Stimulated activated naive CD8-positive, alpha-beta T cell treated with anti-CD3 and anti-CD28 coated beads, Interleukin-15, amount 100 ng/mL, for 72 hours (primary cell): Measurements from ENCODE around the gene FZD7.

Source experiments
- ATAC-seq: fragments of 150-1000 bp; cut with Tn5 transposase; 2 replicates; pipeline ENCODE4 v1.10.0; 2021; ENCODE audit warnings: mild to moderate bottlenecking, moderate library complexity
- DNase-seq, 2 donors: peaks; one replicate each; pipeline ENCODE4 v3.0.0; 2021 to 2022
- H3K27ac Mint-ChIP-seq, 2 donors: one replicate each; pipeline ENCODE4 v1.8.0; 2022; ENCODE audit warnings: mild to moderate bottlenecking in 2 of 2, mixed read lengths in 2 of 2, moderate library complexity in 2 of 2
- H3K27me3 Mint-ChIP-seq: one replicate; pipeline ENCODE4 v1.8.0; 2022; ENCODE audit warnings: mixed read lengths
- H3K4me1 Mint-ChIP-seq: one replicate; pipeline ENCODE4 v1.8.0; 2022; ENCODE audit warnings: mild to moderate bottlenecking, mixed read lengths
- H3K4me3 Mint-ChIP-seq, 2 donors: one replicate each; pipeline ENCODE4 v1.8.0; 2022; ENCODE audit warnings: mild to moderate bottlenecking in 2 of 2, mixed read lengths in 2 of 2, moderate library complexity in 1 of 2
- H3K9me3 Mint-ChIP-seq, 2 donors: one replicate each; pipeline ENCODE4 v1.8.0; 2022; ENCODE audit warnings: mixed read lengths in 2 of 2

Gene FZD7

DNA sequence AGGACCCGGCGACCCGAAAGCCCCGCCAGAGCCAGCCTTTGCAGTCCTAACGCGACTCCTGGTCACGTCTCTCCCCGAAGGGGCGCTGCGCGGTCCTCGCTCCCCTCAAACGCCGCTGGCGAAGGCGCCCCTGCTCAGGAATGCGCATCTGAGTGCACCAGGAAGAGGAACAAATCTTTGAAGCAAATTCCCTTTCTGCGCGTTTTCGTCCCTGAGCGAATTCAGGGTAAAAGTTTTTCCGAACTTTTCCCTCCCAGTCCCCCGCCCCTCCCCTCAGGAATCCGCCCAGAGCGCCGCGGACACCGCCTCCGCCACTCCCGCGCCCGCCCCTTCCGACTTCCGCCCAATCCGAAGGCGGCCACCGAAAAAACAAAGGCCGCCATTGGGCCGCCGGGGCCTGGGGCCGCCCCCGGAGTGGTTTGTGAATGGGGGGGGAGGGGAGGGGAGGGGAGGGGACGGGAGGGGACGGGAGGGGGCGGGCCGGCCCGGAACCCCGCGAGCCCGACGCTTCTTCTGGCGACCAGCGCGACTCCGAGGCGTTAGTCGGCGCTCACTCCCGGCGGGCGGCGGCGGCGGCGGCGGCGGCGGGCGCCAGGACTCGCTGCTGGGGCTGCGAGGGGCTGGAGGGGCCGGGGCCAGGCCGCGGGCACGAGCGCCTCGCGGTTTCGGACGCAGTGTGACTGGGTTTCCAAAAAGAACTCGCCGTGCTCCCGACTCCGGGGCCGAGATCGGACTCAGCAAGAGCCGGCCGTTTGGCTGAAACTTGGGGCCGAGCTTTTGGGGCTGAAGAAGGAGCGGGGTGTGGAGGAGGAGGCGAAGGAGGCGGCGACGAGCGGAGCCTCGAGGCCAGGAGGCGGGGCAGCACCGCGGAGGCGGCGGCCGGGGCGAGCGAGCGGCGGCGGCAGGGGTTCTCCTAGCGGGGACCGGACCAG lies at the start of gene FZD7:
Gene FZD7, plus strand, starts transcription at position 539 of the 932 bp plus-strand sequence. CDS start 793 bp downstream, outside the sequence.
- ATAC-seq (peak; percentile 79), DNase-seq (peak; percentile 82 to 87)
- peak within 1 kb of the TSS; percentile 84 to 93 for H3K4me3 Mint-ChIP-seq
- H3K9me3 Mint-ChIP-seq, result no peaks in the 10 kb centered on the region
- H3K4me1 Mint-ChIP-seq, result peaks cover 11% of the 10 kb centered on the region
- H3K27ac Mint-ChIP-seq, result no peak within 1 kb of the TSS
- peaks cover 25% of the 10 kb centered on the region for H3K27me3 Mint-ChIP-seq

DNA sequence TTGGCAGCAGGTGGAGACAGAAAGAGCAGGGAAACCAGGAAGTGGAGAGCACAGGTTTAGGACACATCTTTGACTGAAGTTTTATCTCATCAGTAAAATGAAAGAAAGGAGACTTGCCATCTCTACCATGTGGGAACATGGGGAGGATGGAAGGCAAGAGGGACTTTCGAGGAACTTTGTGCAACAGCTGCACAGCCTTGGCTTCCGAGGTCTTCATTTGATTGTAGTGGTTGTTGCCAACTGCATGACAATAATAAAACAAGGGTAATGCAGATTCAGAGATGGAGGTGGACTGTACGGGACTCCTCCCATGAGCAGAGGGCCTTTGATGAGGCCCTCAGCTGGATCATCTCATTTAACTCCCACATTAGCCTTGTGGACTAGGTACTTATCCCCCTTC lies 49.3 kb upstream of the FZD7 start:
- DNase-seq (no peak), ATAC-seq (no peak)
- H3K27ac Mint-ChIP-seq, result no peak overlapping the region
- peaks cover 12% of the 10 kb centered on the region for H3K4me1 Mint-ChIP-seq
- no peaks in the 10 kb centered on the region for H3K9me3 Mint-ChIP-seq
- H3K27me3 Mint-ChIP-seq, result no peaks in the 10 kb centered on the region
- H3K4me3 Mint-ChIP-seq, result no peak overlapping the region

DNA sequence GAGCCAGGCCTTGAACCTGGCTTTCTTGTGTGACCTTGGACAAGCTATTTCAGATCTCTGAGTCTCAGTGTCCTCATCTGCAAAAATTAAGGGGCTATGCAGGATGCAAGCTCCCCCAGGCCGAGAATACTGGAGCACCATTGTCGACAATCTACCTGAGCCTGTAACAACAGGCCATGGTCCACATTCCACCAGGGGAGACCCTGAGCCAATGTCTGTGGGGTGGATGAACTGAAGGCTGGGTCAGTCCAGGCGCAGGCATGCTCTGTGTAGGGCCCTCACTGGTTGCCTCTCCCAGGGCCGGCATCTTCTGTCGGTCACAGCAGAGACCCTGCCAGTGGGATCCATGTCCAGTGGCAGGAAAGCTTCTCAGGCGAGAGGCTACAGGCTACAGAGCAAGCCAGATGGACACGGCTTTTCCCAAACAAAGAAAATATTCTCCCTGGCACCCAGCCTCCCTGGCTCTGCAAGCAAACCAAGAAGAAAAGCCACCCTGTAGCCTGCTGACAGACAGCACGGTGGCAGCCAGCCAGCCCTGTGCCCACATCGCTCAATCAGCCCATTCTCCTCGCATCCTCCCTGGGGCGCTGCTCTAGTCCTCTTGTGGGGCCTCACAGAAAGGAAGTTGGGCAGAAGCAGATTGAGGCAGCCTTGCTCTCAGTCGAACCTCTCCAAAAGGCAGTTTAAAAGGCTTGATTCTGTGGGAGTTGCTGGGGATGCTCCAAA lies 48.7 kb upstream of the FZD7 start:
- DNase-seq, result peak in 1 of 2 donors; percentile 20
- H3K4me3 Mint-ChIP-seq, result no peak overlapping the region
- peak; percentile 73 for ATAC-seq
- peaks cover 12% of the 10 kb centered on the region for H3K4me1 Mint-ChIP-seq
- no peaks in the 10 kb centered on the region for H3K27me3 Mint-ChIP-seq
- H3K27ac Mint-ChIP-seq, result peak overlapping the region in 1 of 2 donors; percentile 83
- no peaks in the 10 kb centered on the region for H3K9me3 Mint-ChIP-seq

DNA sequence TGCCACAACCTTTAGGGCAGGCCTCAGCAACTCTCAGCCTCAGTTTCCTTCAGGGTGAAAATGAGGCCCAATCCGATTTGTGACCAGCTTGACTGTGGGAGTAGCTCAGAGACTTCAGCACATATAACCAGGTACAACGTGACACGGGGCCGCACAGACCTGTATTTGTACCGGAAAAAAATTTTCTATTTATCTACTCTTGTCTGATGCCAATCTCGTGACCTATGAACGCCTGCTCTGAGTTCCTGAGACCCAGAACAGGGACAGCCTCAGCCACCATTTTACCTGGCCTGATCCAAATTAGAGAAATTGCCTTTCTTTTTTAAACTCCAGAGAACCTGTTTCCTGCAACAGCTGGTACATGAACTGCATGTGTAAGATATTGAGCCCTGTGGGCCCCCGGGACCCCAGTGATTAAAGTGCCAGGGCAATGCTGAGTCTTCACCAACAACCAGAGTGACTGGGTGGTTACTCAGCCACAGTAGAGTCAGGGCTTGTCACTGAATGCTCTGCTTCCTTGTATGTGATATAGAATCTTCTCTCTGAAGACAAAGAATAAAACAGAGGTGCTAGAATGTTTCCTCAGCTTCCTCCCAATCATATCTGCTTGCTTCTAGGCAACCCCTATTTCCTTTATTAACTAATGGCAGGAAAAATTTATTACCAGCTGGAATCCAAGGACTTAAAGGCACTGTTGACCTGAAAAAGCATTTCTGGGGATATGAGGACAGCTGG lies 47.8 kb upstream of the FZD7 start:
- no peak for DNase-seq
- no peak for ATAC-seq

DNA sequence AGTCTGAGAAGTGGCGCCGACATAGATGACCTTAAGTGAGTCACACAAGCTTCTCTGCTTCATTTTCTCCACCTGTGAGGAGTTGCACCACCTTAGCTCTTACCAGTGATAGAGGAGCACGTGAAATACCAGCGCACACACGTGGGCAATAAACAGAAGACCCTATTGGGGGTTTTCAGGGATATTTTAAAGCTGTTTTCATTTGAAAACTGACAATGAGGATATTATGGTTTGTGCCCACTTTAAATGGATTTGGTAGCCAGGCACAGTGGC lies 47.3 kb upstream of the FZD7 start:
- no peak overlapping the region for H3K27ac Mint-ChIP-seq
- DNase-seq (no peak), ATAC-seq (no peak)
- no peaks in the 10 kb centered on the region for H3K27me3 Mint-ChIP-seq
- no peaks in the 10 kb centered on the region for H3K9me3 Mint-ChIP-seq
- H3K4me1 Mint-ChIP-seq, result peaks cover 12% of the 10 kb centered on the region
- no peak overlapping the region for H3K4me3 Mint-ChIP-seq

More for the DNA sequence above, 47.8 kb upstream of the FZD7 start:
- H3K27me3 Mint-ChIP-seq, result no peaks in the 10 kb centered on the region
- H3K4me3 Mint-ChIP-seq, result no peak overlapping the region
- H3K27ac Mint-ChIP-seq, result peak overlapping the region in 1 of 2 donors; percentile 12
- peaks cover 12% of the 10 kb centered on the region for H3K4me1 Mint-ChIP-seq
- no peaks in the 10 kb centered on the region for H3K9me3 Mint-ChIP-seq

DNA sequence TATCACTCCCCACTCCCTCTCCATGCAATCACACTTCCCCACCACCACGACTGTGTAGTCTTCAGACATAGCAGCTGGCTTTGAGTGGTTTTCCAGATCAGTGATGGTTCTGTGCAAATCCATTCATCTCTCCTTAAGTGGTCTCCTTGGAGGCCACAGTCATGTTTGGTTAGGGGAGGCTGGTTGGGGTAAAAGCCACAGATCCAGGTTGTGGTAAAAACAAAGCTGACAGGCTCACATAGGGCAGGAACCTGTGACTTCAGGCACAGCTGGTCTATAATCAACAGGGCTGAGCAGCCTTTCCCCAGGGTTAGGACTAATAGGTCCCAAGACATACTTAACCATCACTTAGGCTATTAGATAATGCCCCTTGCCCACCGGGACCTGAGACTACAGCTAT lies 46.2 kb upstream of the FZD7 start:
- Mint-ChIP-seq H3K27me3 (no peaks in the 10 kb centered on the region), H3K9me3 (no peaks in the 10 kb centered on the region), H3K4me1 (peaks cover 12% of the 10 kb centered on the region), H3K4me3 (no peak overlapping the region), H3K27ac (no peak overlapping the region)
- peak; percentile 33 for ATAC-seq
- no peak for DNase-seq

DNA sequence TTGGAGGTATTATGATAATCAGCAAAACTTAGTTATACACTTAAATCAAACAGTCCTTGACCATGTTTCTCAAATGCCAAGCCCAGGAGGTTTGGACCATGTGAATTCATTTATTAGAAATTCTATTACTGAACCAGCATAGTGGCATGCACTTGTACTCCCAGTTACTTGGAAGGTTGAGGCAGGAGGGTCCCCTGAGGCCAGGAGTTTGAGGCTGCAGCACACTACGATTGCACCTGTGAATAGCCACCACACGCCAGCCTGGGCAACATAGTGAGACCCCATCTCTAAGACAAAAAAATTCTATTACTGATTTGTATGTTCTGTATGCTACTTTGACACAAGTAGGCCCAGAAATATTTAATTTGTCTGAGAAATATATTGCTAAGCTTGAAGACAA lies 43.6 kb upstream of the FZD7 start:
- peaks cover 9% of the 10 kb centered on the region for H3K4me1 Mint-ChIP-seq
- ATAC-seq, result no peak
- no peak overlapping the region for H3K27ac Mint-ChIP-seq
- no peaks in the 10 kb centered on the region for H3K27me3 Mint-ChIP-seq
- no peak overlapping the region for H3K4me3 Mint-ChIP-seq
- H3K9me3 Mint-ChIP-seq, result no peaks in the 10 kb centered on the region
- DNase-seq, result no peak

DNA sequence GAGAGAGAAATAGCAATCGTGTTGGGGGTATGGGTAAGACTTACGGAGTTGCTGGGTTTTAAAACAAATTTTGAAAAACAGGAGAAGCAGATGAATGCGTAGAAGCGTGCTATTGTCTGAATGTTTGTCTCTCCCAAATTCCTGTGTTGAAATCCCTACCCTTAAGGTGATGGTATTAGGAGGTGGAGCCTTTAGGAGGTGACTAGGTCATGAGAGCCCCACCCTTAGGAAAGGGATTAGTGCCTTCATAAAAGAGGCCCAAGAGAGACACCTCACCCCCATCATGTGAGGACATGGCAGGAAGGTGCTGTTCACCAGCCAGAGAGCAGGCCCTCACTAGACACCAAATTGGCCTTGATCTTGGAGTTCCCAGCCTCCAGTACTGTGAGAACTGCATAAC lies 40.7 kb upstream of the FZD7 start:
- Mint-ChIP-seq H3K27ac (no peak overlapping the region), H3K27me3 (peaks cover 10% of the 10 kb centered on the region), H3K4me3 (no peak overlapping the region), H3K4me1 (no peaks in the 10 kb centered on the region), H3K9me3 (no peaks in the 10 kb centered on the region)
- DNase-seq, result no peak
- no peak for ATAC-seq

DNA sequence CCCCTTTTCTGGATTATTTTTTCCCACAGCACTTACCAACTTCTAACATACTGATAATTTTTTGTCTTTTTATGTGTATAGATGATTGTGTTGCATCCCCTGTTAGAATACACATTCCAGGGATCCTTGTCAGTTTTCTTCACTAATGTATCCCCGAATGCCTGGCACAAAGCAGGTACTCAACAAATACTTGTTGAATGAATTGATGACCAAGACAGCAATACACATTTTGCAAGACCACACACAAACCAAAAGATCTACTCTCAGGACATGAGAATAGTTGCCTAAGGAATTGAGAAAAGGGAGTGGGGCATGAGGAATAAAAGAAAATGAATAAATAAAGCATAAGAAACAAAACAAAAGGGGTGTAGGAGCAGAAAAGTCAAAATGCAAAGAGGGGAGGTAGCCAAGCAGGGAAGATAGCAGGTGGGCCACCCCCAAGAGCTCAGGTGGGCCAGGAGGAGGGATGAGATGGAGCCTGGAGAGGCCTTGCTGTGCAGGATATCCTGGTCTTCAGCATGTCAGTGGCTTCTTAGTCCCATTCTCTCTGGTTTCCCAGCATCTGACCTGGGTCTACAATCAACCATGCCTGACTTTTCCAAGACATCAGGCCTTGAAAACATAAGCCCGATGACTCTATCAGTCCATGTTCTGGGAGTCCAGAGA lies 38.5 kb upstream of the FZD7 start:
- no peaks in the 10 kb centered on the region for H3K4me1 Mint-ChIP-seq
- H3K27me3 Mint-ChIP-seq, result peaks cover 17% of the 10 kb centered on the region

DNA sequence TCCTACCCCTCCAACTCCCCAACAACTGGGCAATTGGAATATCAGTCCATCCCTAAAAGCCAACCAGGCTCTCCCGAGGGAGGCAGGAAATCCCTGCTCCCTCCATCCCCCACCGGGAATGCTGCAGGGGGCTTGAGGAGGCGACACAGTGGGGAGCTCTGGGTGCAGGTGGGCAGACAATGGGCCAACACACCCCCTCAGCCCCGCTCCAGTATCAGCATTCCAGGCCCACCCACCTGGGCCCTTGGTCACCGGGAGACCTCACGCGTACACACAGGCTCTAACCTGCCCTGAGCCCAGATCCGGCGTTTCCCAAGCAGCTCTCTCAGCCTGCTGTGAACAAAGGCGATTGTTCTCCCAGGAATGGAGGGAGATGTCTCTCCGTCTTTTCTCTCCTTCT lies 37.6 kb upstream of the FZD7 start:
- no peak overlapping the region for H3K4me3 Mint-ChIP-seq
- H3K27me3 Mint-ChIP-seq, result peaks cover 17% of the 10 kb centered on the region
- H3K4me1 Mint-ChIP-seq, result no peaks in the 10 kb centered on the region
- ATAC-seq (no peak), DNase-seq (no peak)
- H3K27ac Mint-ChIP-seq, result no peak overlapping the region
- no peaks in the 10 kb centered on the region for H3K9me3 Mint-ChIP-seq

More for the DNA sequence above, 38.5 kb upstream of the FZD7 start:
- no peak overlapping the region for H3K27ac Mint-ChIP-seq
- ATAC-seq (no peak), DNase-seq (no peak)
- H3K4me3 Mint-ChIP-seq, result no peak overlapping the region
- no peaks in the 10 kb centered on the region for H3K9me3 Mint-ChIP-seq

DNA sequence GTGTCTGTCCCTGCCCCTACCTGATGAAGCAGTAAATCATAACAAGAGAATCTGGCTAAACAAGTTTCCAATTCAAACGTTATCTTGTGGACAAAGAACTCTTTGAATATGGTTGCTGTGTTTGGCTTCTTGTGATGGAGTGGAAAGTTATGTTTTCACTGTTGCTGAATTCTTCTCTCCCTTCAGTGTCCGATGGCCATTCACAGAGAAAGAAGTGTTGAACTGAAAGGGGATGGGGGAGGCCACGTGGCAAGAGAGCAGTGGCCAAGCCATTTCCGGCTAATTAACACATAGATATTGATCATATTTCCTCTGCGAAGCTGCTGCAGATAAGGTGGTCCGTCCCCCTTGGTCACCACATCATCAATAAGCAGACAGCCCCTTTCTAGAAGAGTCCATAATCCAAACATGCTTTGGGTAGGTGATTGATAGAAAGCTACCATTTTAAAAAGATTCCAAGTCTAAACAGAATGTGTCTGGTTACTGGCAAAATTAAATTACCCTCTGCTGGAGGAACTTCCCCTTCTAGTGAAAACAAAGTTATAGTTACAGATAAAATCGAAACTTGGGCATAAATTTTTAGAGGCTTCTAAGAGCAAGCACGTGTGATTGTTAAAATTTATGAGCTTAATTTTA lies 36.9 kb upstream of the FZD7 start:
- DNase-seq (no peak), ATAC-seq (no peak)
- Mint-ChIP-seq H3K27ac (peak overlapping the region in 1 of 2 donors; percentile 21), H3K4me3 (no peak overlapping the region), H3K9me3 (no peaks in the 10 kb centered on the region), H3K27me3 (peaks cover 17% of the 10 kb centered on the region), H3K4me1 (no peaks in the 10 kb centered on the region)

DNA sequence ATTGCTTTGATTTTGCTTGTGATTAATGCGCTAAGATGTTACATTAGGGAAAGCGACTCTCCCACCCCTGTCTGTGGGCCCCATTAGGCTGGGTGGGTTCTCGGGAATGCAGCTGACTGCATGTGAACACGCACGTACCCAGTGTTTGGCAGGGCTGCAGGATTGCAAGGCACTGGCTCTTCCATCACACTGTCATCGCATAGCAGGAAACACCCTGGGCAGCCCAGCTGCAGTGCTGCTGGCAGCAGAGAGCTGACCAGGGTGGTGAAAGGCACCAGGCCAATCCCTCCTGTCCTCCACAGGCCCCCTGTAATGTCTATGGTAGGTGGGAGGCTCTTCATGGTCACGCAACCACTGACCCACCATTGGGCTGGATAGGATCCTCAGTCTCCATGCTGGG lies 34.4 kb upstream of the FZD7 start:
- Mint-ChIP-seq H3K27me3 (peaks cover 17% of the 10 kb centered on the region), H3K9me3 (no peaks in the 10 kb centered on the region), H3K4me3 (no peak overlapping the region), H3K27ac (no peak overlapping the region), H3K4me1 (no peaks in the 10 kb centered on the region)
- ATAC-seq (no peak), DNase-seq (no peak)

DNA sequence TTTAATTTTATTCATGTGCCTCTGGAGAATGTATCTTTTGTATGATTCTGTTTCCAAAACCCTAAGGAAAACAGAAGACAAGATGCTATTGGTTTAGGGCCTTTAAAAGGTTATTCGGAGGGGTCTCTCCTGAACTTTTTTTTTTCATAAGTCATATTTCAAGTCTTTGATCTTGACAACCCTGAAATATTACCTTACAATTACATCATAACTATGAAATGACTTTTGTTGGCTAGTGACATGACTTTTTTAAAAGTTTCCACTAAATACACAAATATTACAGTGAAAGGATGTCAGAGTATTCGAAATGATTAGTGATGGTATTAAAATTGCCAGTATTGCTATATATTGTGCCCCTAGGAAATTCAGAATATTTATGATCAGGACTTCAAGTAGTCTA lies 31.8 kb upstream of the FZD7 start:
- DNase-seq, result no peak
- Mint-ChIP-seq H3K4me3 (no peak overlapping the region), H3K4me1 (peaks cover 15% of the 10 kb centered on the region), H3K27ac (no peak overlapping the region), H3K27me3 (peaks cover 7% of the 10 kb centered on the region), H3K9me3 (no peaks in the 10 kb centered on the region)
- no peak for ATAC-seq

DNA sequence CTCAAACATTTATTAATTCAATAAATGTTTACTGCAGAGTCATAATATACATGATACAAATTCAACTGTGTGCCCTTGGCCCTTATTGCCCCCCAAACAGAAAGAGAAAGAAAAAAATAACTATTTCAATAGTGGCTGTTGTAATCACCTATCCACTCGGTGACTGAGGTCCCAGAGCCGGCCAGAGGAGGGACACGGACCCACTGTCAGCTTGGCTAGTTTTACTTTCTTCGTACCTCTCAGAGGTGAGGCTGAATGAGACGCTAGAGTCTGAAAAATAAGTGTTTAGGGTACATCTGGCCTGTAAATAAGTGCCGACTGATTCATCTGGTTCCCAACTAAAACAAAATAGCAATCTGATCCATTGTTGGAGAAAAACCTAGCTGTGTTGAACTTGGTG lies 31.3 kb upstream of the FZD7 start:
- ATAC-seq (no peak), DNase-seq (no peak)
- no peaks in the 10 kb centered on the region for H3K9me3 Mint-ChIP-seq
- H3K4me1 Mint-ChIP-seq, result peaks cover 15% of the 10 kb centered on the region
- H3K27me3 Mint-ChIP-seq, result peaks cover 7% of the 10 kb centered on the region
- H3K27ac Mint-ChIP-seq, result peak overlapping the region in 1 of 2 donors; percentile 67
- no peak overlapping the region for H3K4me3 Mint-ChIP-seq

DNA sequence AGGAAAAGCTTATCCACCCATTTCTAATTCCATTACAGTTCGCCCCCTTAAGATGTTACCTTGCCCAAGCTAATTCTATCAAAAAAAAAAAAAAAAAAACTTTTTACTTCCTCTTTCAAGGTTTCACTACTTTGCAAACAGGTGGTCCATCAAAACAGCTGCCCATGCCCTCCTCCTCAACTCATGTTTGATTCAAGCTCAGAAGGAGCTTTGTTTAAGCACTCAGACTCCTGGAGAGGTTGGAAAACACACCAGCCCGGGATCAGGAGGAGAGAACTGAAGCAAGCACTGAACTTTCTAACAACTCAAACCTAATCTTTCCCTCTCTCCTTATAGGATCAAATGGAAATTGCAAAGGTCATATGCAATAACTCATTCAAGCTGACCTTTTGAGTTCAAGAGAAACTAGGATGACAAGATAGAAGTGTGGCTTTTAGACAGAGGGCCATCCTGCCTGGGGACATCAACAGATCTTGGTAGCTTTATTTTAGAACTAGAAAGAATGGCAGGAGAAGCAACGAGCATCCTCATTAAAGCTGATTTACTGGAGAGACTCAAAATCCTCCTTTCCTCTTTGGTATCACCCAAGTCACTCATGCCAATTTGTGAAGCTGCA lies 28.3 kb upstream of the FZD7 start:
- H3K4me3 Mint-ChIP-seq, result no peak overlapping the region
- ATAC-seq (no peak), DNase-seq (no peak)
- no peaks in the 10 kb centered on the region for H3K9me3 Mint-ChIP-seq
- H3K27me3 Mint-ChIP-seq, result no peaks in the 10 kb centered on the region
- H3K27ac Mint-ChIP-seq, result peak overlapping the region; percentile 33 to 48
- peaks cover 15% of the 10 kb centered on the region for H3K4me1 Mint-ChIP-seq
